Gastrocnemius medialis (tissue), 4 donors: ENCODE measurements around the gene UPB1. TPM values are rescaled to one million over a fixed set of nuclear protein-coding genes. Genes with fewer than 3 reads are reported as not detected.

Experiments
- ATAC-seq, 2 donors: fragments of 150-250 bp; one replicate each; pipeline ENCODE4 v1.9.1; 2016
- DNase-seq, 2 donors: peaks; one replicate each; pipeline ENCODE4 v3.0.0-alpha.2; 2019
- H3K27ac ChIP-seq, 4 donors: fragments of 200-600 bp; sonication (generic); 1 replicate in 1 of 4; 2 replicates in 3 of 4; pipeline ENCODE4 v1.5.1; 2016 to 2018; ENCODE audit warnings: mild to moderate bottlenecking in 2 of 4, moderate library complexity in 1 of 4
- H3K27me3 ChIP-seq, 3 donors: fragments of 200-600 bp; sonication (generic) in 2 of 3; 1 replicate in 1 of 3; 2 replicates in 2 of 3; pipeline versions ENCODE4 v1.5.1 to v1.6.0; 2016 to 2019; ENCODE audit warnings: mild to moderate bottlenecking in 1 of 3, moderate library complexity in 1 of 3
- H3K36me3 ChIP-seq, 2 donors: fragments of 200-600 bp; sonication (generic) in 1 of 2; one replicate each; pipeline ENCODE4 v1.5.1; 2017 to 2018
- H3K4me1 ChIP-seq, 2 donors: fragments of 200-600 bp; sonication (generic) in 1 of 2; one replicate each; pipeline ENCODE4 v1.5.1; 2016 to 2017; ENCODE audit warnings: mild to moderate bottlenecking in 2 of 2
- H3K4me3 ChIP-seq, 4 donors: fragments of 200-600 bp; sonication (generic) in 3 of 4; 1 replicate in 1 of 4; 2 replicates in 3 of 4; pipeline ENCODE4 v1.5.1; 2016 to 2019; ENCODE audit warnings: mild to moderate bottlenecking in 2 of 4
- H3K9me3 ChIP-seq, 3 donors: fragments of 200-600 bp; sonication (generic) in 2 of 3; 1 replicate in 1 of 3; 2 replicates in 2 of 3; pipeline ENCODE4 v1.5.1; 2016 to 2019
- POLR2A ChIP-seq, 2 donors: fragments of 450-650 bp; IDR thresholded peaks; one replicate each; pipeline ENCODE4 v1.6.1; 2017; ENCODE audit warnings: antibody characterized with exemption in 2 of 2, mild to moderate bottlenecking in 2 of 2, moderate library complexity in 2 of 2
- in situ Hi-C, 4 donors: fragments of 200-750 bp; cut with MboI; loops; one replicate each; pipeline versions ENCODE4 v1.15.0 to v1.8.0; 2017; ENCODE audit warnings: low sequenced_read_pairs in 4 of 4
- intact Hi-C: fragments of 100-400 bp; cut with DNase I; formaldehyde crosslinking; loops from one replicate; pipeline ENCODE4 v1.15.1; 2023; ENCODE audit warnings: low total_unique reads
- total RNA-seq, 4 donors: library from RNA; depleted of rRNA; stranded (reverse); fragments of >200 nt; gene quantifications; one replicate each; pipeline versions ENCODE4 v1.1.0 to v1.2.3, GENCODE V29; 2016
- TF ChIP-seq, protein P1 (sequence below), 5 experiments: fragments of 450-650 bp in 3 of 5; fragments of 200-600 bp in 2 of 5; sonication (generic) in 2 of 5; IDR thresholded peaks in 4 of 5; conservative IDR thresholded peaks in 1 of 5; 1 replicate in 4 of 5; 2 replicates in 1 of 5; pipeline ENCODE4 v1.5.1; 2016 to 2019; ENCODE audit warnings: antibody characterized with exemption in 5 of 5, mild to moderate bottlenecking in 3 of 5, moderate library complexity in 3 of 5

The UPB1 gene
- under 1 TPM; 0.20 to 0.25 (median 0.22) TPM for total RNA-seq

- intact Hi-C loops = no loop called here
- no peak for ATAC-seq
- Histone ChIP-seq H3K9me3 (no peaks in the 10 kb centered on the region), H3K36me3 (no peaks in the 10 kb centered on the region), H3K4me1 (peaks cover 0 to 6% of the 10 kb centered on the region in 2 donors), H3K27me3 (peaks cover 12 to 25% (median 21%) of the 10 kb centered on the region in 3 donors), H3K4me3 (peak within 1 kb of the TSS; percentile 12 to 47 (median 34)), H3K27ac (no peak within 1 kb of the TSS)
- in situ Hi-C loops = loop anchor here in 1 of 4 donors (10.0 kb wide), 1 partner anchor 80 kb away; no protein-coding TSS in a partner anchor
- TF ChIP-seq POLR2A (IDR thresholded peaks at IDR 0.05) = no peak
- TF ChIP-seq, protein P1, sequence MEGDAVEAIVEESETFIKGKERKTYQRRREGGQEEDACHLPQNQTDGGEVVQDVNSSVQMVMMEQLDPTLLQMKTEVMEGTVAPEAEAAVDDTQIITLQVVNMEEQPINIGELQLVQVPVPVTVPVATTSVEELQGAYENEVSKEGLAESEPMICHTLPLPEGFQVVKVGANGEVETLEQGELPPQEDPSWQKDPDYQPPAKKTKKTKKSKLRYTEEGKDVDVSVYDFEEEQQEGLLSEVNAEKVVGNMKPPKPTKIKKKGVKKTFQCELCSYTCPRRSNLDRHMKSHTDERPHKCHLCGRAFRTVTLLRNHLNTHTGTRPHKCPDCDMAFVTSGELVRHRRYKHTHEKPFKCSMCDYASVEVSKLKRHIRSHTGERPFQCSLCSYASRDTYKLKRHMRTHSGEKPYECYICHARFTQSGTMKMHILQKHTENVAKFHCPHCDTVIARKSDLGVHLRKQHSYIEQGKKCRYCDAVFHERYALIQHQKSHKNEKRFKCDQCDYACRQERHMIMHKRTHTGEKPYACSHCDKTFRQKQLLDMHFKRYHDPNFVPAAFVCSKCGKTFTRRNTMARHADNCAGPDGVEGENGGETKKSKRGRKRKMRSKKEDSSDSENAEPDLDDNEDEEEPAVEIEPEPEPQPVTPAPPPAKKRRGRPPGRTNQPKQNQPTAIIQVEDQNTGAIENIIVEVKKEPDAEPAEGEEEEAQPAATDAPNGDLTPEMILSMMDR (IDR thresholded peaks at IDR 0.05 in 4 of 5, conservative IDR thresholded peaks at IDR 0.05 in 1 of 5) = no peak
- no peak for DNase-seq
Measured at GRCh38 chr22:24494528-24495364, at the start of gene UPB1. Gene UPB1 (plus strand): TSS chr22:24495332. CDS start chr22:24495404, 72 bp downstream.

DNA sequence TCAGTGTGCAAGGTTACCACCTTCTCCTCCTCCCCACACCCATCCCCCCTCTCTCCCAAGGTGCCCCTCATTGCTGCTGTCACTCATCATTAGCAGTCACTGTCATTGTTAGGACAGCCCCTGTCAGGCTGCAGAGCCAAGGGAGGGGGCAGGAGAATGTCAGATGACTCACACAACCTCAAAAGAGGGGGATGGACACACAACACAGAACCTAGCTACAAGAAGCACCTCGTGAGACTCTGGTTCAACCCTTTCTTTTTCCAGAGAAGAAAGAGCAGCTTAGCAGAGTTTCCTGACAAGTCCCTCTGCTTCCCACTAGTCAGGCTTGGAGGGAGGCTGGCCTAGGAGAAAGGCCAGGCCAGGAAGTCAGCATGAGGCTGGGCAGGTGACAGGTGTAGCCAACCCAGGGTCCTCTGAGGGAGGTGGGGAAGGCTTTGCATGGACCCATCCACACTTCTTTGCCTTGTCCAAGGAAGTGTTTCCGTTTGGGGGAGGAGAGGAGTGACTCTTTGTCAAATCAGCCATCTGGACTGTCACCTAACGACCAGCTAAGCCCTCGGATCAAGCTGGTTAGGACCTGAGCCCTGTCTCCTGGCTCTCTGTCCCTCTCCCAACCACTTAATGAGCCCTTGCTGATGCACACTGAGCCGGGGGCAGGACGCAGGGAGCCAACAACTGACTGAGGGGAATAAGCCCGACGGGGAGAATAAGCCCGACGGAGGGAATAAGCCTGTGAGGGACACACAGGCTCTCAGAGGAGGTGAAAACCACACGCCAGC lies 49.5 kb upstream of the UPB1 start:
- no peak for TF ChIP-seq POLR2A (IDR thresholded peaks at IDR 0.05)
- TF ChIP-seq, protein P1 (IDR thresholded peaks at IDR 0.05 in 4 of 5, conservative IDR thresholded peaks at IDR 0.05 in 1 of 5) = no peak
- Histone ChIP-seq H3K9me3 (no peaks in the 10 kb centered on the region), H3K4me1 (peaks cover 6 to 10% of the 10 kb centered on the region in 2 donors), H3K27me3 (no peaks in the 10 kb centered on the region), H3K27ac (peak overlapping the region in 1 of 4 donors; percentile 1), H3K4me3 (no peak overlapping the region), H3K36me3 (no peaks in the 10 kb centered on the region)
- in situ Hi-C loops = loop anchor here in 1 of 4 donors (25.0 kb wide), 1 partner anchor 317 kb away; the partner anchor contains the start of gene PIWIL3
- intact Hi-C loops = no loop called here
- no peak for ATAC-seq
- DNase-seq = no peak

DNA sequence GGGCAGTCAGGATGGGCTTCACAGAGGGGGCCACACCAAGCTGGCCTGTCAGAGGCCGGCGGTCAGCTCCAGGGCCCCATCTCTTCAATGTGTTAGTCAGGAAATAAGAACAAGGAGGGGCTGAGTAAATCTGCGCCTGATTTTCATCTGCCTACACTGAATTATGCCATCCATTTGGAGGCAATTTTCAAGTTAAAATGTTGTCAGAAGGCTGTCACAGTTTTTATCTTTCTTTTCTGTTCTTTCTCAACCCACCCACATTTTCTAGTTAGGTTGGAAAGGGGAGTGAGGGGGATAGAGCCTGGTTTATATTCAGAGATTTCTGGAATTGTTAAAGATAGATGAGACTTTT lies 48.9 kb upstream of the UPB1 start:
- no peak overlapping the region for H3K4me3 ChIP-seq
- ATAC-seq (no peak), DNase-seq (no peak)
- H3K27me3 ChIP-seq = no peaks in the 10 kb centered on the region
- TF ChIP-seq, protein P1 (IDR thresholded peaks at IDR 0.05 in 4 of 5, conservative IDR thresholded peaks at IDR 0.05 in 1 of 5) = no peak
- no peak for TF ChIP-seq POLR2A (IDR thresholded peaks at IDR 0.05)
- H3K27ac ChIP-seq = no peak overlapping the region
- H3K9me3 ChIP-seq = no peaks in the 10 kb centered on the region
- intact Hi-C loops (no loop called here), in situ Hi-C loops (loop anchor here in 1 of 4 donors (25.0 kb wide), 1 partner anchor 316 kb away; the partner anchor contains the start of gene PIWIL3)
- no peaks in the 10 kb centered on the region for H3K36me3 ChIP-seq
- H3K4me1 ChIP-seq = peaks cover 0 to 8% of the 10 kb centered on the region in 2 donors

GRCh38 chr22:24450610-24451009 lies 44.5 kb upstream of the UPB1 start:
- DNase-seq = no peak
- ATAC-seq = no peak
- no peak overlapping the region for H3K27ac ChIP-seq
- in situ Hi-C loops = no loop called here
- peaks cover 0 to 8% of the 10 kb centered on the region in 2 donors for H3K4me1 ChIP-seq
- H3K9me3 ChIP-seq = no peaks in the 10 kb centered on the region
- no peaks in the 10 kb centered on the region for H3K27me3 ChIP-seq
- intact Hi-C loops = no loop called here
- no peaks in the 10 kb centered on the region for H3K36me3 ChIP-seq
- TF ChIP-seq POLR2A (IDR thresholded peaks at IDR 0.05) = no peak
- TF ChIP-seq, protein P1 (IDR thresholded peaks at IDR 0.05 in 4 of 5, conservative IDR thresholded peaks at IDR 0.05 in 1 of 5) = no peak
- H3K4me3 ChIP-seq = no peak overlapping the region
